Gastroesophageal sphincter (tissue), 4 donors: ENCODE measurements around the gene CTCFL. TPM values are rescaled to one million over a fixed set of nuclear protein-coding genes. Genes with fewer than 3 reads are reported as not detected.

Source experiments
- ATAC-seq: fragments of 150-250 bp; one replicate; pipeline ENCODE4 v1.9.1; 2016; ENCODE audit warnings: mild to moderate bottlenecking, moderate library complexity
- H3K27ac ChIP-seq, 4 donors: fragments of 200-600 bp; sonication (generic) in 3 of 4; 1 replicate in 3 of 4; 2 replicates in 1 of 4; pipeline ENCODE4 v1.5.1; 2016 to 2019
- H3K27me3 ChIP-seq: fragments of 200-600 bp; sonication (generic); one replicate; pipeline ENCODE4 v1.5.1; 2019
- H3K36me3 ChIP-seq, 2 donors: fragments of 200-600 bp; sonication (generic); one replicate each; pipeline ENCODE4 v1.5.1; 2019; ENCODE audit warnings: control low read depth in 1 of 2
- H3K4me1 ChIP-seq, 3 donors: fragments of 200-600 bp; sonication (generic); 1 replicate in 2 of 3; 2 replicates in 1 of 3; pipeline ENCODE4 v1.5.1; 2016 to 2019; ENCODE audit warnings: control low read depth in 2 of 3
- H3K4me3 ChIP-seq, 2 donors: fragments of 200-600 bp; sonication (generic); one replicate each; pipeline ENCODE4 v1.5.1; 2019; ENCODE audit warnings: mild to moderate bottlenecking in 1 of 2, moderate library complexity in 1 of 2
- H3K9me3 ChIP-seq, 3 donors: fragments of 200-600 bp; sonication (generic); one replicate each; pipeline ENCODE4 v1.5.1; 2017 to 2019; ENCODE audit warnings: control low read depth in 2 of 3
- EP300 ChIP-seq: sonication (generic); formaldehyde crosslinking; IDR thresholded peaks from one replicate; pipeline ENCODE4 v1.6.1; 2017; ENCODE audit warnings: antibody characterized with exemption, mild to moderate bottlenecking
- POLR2A ChIP-seq, 2 donors: fragments of 450-650 bp; IDR thresholded peaks; one replicate each; pipeline ENCODE4 v1.6.1; 2017; ENCODE audit warnings: antibody characterized with exemption in 2 of 2, mild to moderate bottlenecking in 2 of 2, moderate library complexity in 1 of 2
- POLR2AphosphoS5 ChIP-seq: sonication (generic); formaldehyde crosslinking; IDR thresholded peaks from one replicate; pipeline ENCODE4 v1.6.1; 2017; ENCODE audit warnings: antibody characterized with exemption
- WGBS, 2 donors: methylation state at CpG; one replicate each; pipeline ENCODE4 v1.1.5; 2018; ENCODE audit warnings: low coverage in 1 of 2; 5-methylcytosine and 5-hydroxymethylcytosine counted together
- total RNA-seq, 4 donors: library from RNA; depleted of rRNA; stranded (reverse); fragments of >200 nt; gene quantifications; one replicate each; pipeline ENCODE4 v1.1.0, GENCODE V29; 2016
- TF ChIP-seq, protein P1 (sequence below), 4 experiments: fragments of 200-600 bp in 2 of 4; fragments of 450-650 bp in 2 of 4; sonication (generic) in 1 of 4; IDR thresholded peaks; one replicate each; pipeline ENCODE4 v1.5.1; 2017 to 2019; ENCODE audit warnings: antibody characterized with exemption in 4 of 4, mild to moderate bottlenecking in 2 of 4, moderate library complexity in 2 of 4

Gene CTCFL
- total RNA-seq, 4 donors from 2014 or later: not detected

DNA sequence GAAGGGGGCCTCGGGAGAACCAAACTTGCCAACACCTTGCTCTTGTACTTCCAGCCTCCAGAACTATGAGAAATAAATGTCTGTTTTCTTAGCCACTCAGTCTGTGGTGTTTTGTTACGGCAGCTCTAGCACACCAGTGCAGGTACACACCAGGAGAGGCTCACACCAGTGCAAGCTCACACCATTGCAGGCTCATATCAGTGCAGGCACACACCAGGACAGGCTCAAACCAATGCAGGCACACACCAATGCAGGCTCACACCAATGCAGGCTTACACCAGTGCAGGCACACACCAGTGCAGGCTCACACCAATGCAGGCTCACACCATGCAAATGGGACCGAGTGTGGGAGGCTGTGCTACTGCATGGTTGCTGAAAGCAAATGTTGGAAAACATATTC, 4.9 kb upstream of the CTCFL start:
- Histone ChIP-seq H3K27ac (no peak overlapping the region), H3K27me3 (no peaks in the 10 kb centered on the region), H3K4me1 (peaks cover 0 to 11% (median 0%) of the 10 kb centered on the region in 3 donors), H3K4me3 (no peak overlapping the region), H3K36me3 (no peaks in the 10 kb centered on the region), H3K9me3 (no peaks in the 10 kb centered on the region)
- TF ChIP-seq POLR2AphosphoS5 (no peak), EP300 (no peak), POLR2A (IDR thresholded peaks at IDR 0.05) (no peak)
- TF ChIP-seq, protein P1, sequence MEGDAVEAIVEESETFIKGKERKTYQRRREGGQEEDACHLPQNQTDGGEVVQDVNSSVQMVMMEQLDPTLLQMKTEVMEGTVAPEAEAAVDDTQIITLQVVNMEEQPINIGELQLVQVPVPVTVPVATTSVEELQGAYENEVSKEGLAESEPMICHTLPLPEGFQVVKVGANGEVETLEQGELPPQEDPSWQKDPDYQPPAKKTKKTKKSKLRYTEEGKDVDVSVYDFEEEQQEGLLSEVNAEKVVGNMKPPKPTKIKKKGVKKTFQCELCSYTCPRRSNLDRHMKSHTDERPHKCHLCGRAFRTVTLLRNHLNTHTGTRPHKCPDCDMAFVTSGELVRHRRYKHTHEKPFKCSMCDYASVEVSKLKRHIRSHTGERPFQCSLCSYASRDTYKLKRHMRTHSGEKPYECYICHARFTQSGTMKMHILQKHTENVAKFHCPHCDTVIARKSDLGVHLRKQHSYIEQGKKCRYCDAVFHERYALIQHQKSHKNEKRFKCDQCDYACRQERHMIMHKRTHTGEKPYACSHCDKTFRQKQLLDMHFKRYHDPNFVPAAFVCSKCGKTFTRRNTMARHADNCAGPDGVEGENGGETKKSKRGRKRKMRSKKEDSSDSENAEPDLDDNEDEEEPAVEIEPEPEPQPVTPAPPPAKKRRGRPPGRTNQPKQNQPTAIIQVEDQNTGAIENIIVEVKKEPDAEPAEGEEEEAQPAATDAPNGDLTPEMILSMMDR (IDR thresholded peaks at IDR 0.05): no peak
- WGBS, 2 donors: 76 to 90% methylated on average over 2 to 3 of the region's 3 CpGs
- no peak for ATAC-seq

DNA sequence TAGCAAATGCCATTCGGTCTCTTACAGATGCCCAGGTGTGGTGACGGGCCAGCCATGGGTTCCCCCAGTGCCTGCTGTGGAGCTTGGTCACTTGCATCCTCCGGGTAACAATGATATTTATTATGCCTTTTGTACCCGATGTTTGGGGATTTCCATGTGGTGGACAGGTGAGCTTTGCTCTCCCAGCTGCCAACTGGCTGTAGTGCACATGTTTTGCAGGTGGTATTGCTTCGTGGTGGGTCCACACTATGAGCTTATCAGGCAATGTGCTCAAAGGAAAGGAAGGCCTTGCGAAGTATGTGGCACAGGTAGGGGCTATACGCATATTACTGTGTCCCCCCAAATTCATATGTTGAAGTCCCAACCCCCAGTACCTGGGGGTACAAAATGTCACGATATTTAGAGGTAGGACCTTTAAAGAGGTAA, 4.2 kb upstream of the CTCFL start:
- TF ChIP-seq, protein P1 (IDR thresholded peaks at IDR 0.05): no peak
- no peak for TF ChIP-seq EP300
- TF ChIP-seq POLR2A (IDR thresholded peaks at IDR 0.05): no peak
- TF ChIP-seq POLR2AphosphoS5: no peak
- WGBS, 2 donors: 88 to 90% methylated on average over 2 to 4 of the region's 8 CpGs
- Histone ChIP-seq H3K9me3 (no peaks in the 10 kb centered on the region), H3K36me3 (no peaks in the 10 kb centered on the region), H3K27me3 (no peaks in the 10 kb centered on the region), H3K4me3 (no peak overlapping the region), H3K27ac (no peak overlapping the region), H3K4me1 (peaks cover 0 to 11% (median 0%) of the 10 kb centered on the region in 3 donors)
- no peak for ATAC-seq

DNA sequence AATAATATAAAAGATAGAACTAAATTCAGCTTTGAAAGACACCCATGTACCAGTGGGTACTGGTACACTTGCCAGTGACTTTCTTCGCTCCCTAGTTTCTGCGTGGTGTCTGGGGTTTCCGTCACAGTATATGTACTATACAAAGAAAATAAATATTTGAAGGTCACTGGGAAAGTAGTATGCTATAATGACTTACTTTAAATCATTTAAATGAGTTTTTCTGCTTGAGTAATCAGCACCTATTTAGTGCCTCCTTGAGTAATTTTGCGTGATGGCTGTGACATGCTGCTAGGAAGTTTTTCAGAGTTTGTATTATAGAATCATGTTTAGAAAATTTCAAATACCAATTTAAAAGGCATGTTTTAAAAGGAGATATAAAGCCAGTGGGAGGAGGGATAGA, 3.2 kb upstream of the CTCFL start:
- no peak for ATAC-seq
- no peak for TF ChIP-seq EP300
- TF ChIP-seq, protein P1 (IDR thresholded peaks at IDR 0.05): no peak
- no peak for TF ChIP-seq POLR2A (IDR thresholded peaks at IDR 0.05)
- no peak for TF ChIP-seq POLR2AphosphoS5
- H3K4me1 ChIP-seq: peaks cover 0 to 11% (median 0%) of the 10 kb centered on the region in 3 donors
- no peaks in the 10 kb centered on the region for H3K9me3 ChIP-seq
- 96 to 100% methylated on average over 4 of the region's 4 CpGs for WGBS, 2 donors
- no peaks in the 10 kb centered on the region for H3K36me3 ChIP-seq
- no peak overlapping the region for H3K4me3 ChIP-seq
- no peaks in the 10 kb centered on the region for H3K27me3 ChIP-seq
- no peak overlapping the region for H3K27ac ChIP-seq

DNA sequence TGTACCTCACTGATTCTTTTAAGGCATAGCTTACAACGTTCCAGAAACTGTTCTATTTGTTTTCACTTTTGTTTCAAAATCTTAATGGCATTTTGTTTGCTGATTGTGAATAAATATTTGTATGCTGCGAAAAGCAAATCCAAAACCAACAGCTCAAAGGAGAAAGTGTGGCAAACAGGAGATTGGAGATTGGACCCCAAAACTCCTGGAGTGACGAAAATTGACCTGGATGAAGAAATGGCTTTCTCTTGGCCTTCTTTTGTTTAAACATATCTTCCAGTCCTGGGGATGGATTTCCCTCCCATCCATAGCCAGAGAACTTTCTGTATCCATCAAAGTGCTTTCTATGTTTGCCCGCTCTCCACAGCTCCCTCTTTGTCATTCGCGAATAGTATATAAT, 2.8 kb upstream of the CTCFL start:
- Histone ChIP-seq H3K4me3 (no peak overlapping the region), H3K36me3 (no peaks in the 10 kb centered on the region), H3K4me1 (peaks cover 0 to 11% (median 0%) of the 10 kb centered on the region in 3 donors), H3K9me3 (no peaks in the 10 kb centered on the region), H3K27me3 (no peaks in the 10 kb centered on the region), H3K27ac (no peak overlapping the region)
- TF ChIP-seq, protein P1 (IDR thresholded peaks at IDR 0.05): no peak
- no peak for TF ChIP-seq POLR2A (IDR thresholded peaks at IDR 0.05)
- TF ChIP-seq EP300: no peak
- no peak for TF ChIP-seq POLR2AphosphoS5
- WGBS, 2 donors: 71 to 83% methylated on average over 6 of the region's 6 CpGs
- ATAC-seq: no peak

DNA sequence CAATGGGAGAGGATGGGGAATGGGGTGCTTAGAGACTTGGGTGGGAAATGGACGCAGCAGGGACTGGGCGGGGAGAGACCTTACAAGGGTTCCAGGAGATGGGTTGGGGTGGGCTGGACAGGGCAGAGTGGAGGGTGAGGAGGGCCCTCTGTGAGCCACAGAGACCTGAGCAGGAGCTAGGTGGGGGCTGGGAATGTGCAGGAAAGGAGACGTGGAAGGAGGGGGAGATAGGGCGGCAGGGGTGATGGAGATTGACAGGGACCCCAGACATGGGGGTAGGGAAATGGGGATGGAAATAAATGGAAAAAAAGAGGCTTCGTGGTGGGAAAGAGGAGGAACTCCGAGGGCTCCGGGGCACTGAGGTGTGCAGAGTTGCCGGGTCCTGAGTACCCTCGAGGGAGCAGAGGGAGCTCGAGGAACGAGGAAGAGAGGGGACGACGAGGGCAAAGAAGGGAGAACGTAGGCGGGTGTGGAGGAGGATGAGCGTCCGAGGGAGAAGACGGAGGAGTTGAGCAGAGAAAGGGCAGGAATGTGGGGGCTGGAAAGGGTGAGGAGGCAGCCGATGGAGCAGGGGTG, 2.0 kb upstream of the CTCFL start:
- Histone ChIP-seq H3K27me3 (no peaks in the 10 kb centered on the region), H3K27ac (no peak overlapping the region), H3K36me3 (no peaks in the 10 kb centered on the region), H3K4me1 (peaks cover 0 to 5% (median 0%) of the 10 kb centered on the region in 3 donors), H3K4me3 (no peak overlapping the region), H3K9me3 (no peaks in the 10 kb centered on the region)
- 62 to 71% methylated on average over 11 to 19 of the region's 19 CpGs for WGBS, 2 donors
- ATAC-seq: no peak
- TF ChIP-seq POLR2A (IDR thresholded peaks at IDR 0.05): no peak
- TF ChIP-seq POLR2AphosphoS5: no peak
- TF ChIP-seq EP300: no peak
- TF ChIP-seq, protein P1 (IDR thresholded peaks at IDR 0.05): no peak
